ENCODE data around the gene SOCS4. TPM values are rescaled to one million over a fixed set of nuclear protein-coding genes. Genes with fewer than 3 reads are reported as not detected.

SOCS4 gene
- total and polyA plus RNA-seq, 8 donors: 12.7 to 31.8 (median 14.7) TPM

DNA sequence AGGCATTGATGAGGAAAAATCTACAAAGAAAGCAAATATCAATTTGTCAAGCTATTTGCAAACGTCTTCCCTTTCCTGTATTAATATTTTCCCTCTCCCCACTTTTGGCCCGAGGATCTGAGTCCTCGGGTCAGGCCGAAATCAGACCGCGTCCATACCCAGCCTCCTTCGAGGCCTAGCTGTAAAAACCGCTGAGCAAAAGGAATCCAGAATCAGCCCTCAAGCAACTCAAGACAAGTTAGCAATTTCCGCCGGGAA is 24.1 kb downstream of the SOCS4 start:
- DNase-seq: no peak
- TF ChIP-seq CTCF (IDR thresholded peaks at IDR 0.05): no peak
- no peaks in the 10 kb centered on the region for H3K27me3 ChIP-seq
- H3K4me3 ChIP-seq: peak overlapping the region; percentile 74 to 78
- intact Hi-C loops (cut with DNase I): no loop called here
- ATAC-seq: no peak
- H3K36me3 ChIP-seq: peaks cover 0 to 19% of the 10 kb centered on the region in 2 donors
- no peaks in the 10 kb centered on the region for H3K9me3 ChIP-seq
- peak overlapping the region; percentile 97 to 99 for H3K27ac ChIP-seq
- H3K4me1 ChIP-seq: peaks cover 18 to 45% of the 10 kb centered on the region in 2 donors

GRCh38 chr14:55051423-55052268 is 24.6 kb downstream of the SOCS4 start, which contains the start of gene MAPK1IP1L:
TSS of gene MAPK1IP1L (plus strand) at chr14:55051647. CDS start at chr14:55061684, 10,037 bp downstream.
- no peaks in the 10 kb centered on the region for H3K9me3 ChIP-seq
- peak within 1 kb of the TSS; percentile 97 to 99 for H3K27ac ChIP-seq
- H3K36me3 ChIP-seq: peaks cover 0 to 23% of the 10 kb centered on the region in 2 donors
- TF ChIP-seq CTCF (IDR thresholded peaks at IDR 0.05): peak; percentile 100
- intact Hi-C loops (cut with DNase I): no loop called here
- DNase-seq (peak; percentile 92 to 99 (median 96)), ATAC-seq (peak; percentile 99)
- peak within 1 kb of the TSS; percentile 74 to 78 for H3K4me3 ChIP-seq
- peaks cover 18 to 49% of the 10 kb centered on the region in 2 donors for H3K4me1 ChIP-seq
- H3K27me3 ChIP-seq: no peaks in the 10 kb centered on the region

DNA sequence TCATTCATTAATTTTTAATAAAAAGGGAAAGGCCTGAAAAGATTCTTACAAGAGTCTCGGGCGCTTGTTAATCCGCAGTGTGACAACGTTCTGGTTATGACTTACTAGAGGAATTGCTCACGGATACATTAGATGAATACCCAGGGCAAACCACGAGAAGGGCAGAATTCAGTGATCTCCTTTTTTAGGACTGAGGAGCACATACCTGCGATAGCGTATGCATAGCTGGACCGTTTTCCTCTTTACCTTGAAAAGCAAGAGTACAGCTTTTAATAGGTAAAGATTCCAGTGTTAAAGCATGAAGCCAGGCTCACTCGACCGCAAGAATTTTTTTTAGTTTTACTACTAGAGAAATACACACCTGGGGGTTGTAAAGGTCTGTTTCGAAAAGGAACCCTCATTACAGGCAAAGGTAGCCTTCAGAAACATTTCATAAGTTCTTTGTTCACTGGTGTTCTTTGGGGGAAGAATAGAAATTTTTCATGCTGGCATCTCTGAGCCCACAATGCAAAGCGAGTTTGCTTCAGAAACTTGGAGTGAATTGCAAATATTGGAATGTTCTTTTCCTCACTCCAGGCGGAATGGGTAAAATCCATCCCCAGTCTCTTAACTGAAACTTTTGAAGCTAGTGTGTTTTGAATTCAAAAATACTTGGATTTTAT is 25.4 kb downstream of the SOCS4 start:
- intact Hi-C loops (cut with DNase I): no loop called here
- Histone ChIP-seq H3K36me3 (peaks cover 0 to 25% of the 10 kb centered on the region in 2 donors), H3K27me3 (no peaks in the 10 kb centered on the region), H3K27ac (peak overlapping the region; percentile 97 to 99), H3K9me3 (no peaks in the 10 kb centered on the region), H3K4me3 (peak overlapping the region; percentile 74 to 78), H3K4me1 (peaks cover 18 to 49% of the 10 kb centered on the region in 2 donors)
- ATAC-seq (no peak), DNase-seq (peak in 1 of 4 donors; percentile 40)
- no peak for TF ChIP-seq CTCF (IDR thresholded peaks at IDR 0.05)

DNA sequence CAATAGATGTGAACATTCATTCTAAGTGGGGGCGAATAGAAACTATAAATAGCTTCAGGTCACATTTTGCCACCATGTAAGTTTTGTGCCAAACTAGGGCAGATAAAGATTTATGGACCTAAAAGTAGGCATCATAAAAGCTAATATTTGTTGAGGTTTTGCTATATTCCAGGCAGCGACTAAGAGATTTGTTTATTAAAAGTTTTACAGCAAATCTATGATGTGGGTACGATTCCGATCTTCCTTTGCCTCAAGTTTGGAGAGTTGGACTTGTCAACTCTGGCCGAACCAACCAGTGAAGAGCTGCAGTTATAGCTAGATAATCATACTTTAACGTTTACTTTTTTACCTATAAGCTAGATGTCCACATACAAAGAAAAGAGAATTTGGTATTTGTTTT is 26.0 kb downstream of the SOCS4 start:
- intact Hi-C loops (cut with DNase I): no loop called here
- no peak for TF ChIP-seq CTCF (IDR thresholded peaks at IDR 0.05)
- DNase-seq: no peak

DNA sequence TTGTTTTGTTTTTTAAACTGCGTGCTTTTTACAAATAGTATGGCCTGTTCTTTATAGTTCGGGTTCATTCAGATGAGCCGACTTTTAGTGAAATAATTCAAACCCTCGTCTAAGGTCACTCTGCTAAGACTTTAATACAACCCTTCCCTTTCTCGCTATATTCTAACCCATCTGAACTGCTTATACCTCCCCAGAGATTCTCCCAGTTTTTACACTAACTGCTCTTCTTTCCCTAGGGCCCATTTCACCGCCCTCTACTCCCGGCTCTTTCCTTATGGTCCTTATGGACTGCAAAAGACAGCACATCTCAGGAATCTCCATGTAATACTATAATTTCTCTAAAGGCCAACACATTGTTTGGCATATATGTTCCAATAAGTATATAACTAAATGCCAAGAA is 26.5 kb downstream of the SOCS4 start:
- no peaks in the 10 kb centered on the region for H3K9me3 ChIP-seq
- ATAC-seq (no peak), DNase-seq (no peak)
- TF ChIP-seq CTCF (IDR thresholded peaks at IDR 0.05): no peak
- intact Hi-C loops (cut with DNase I): no loop called here
- peak overlapping the region in 1 of 2 donors; percentile 78 for H3K4me3 ChIP-seq
- H3K4me1 ChIP-seq: peaks cover 18 to 49% of the 10 kb centered on the region in 2 donors
- no peak overlapping the region for H3K27ac ChIP-seq
- no peaks in the 10 kb centered on the region for H3K27me3 ChIP-seq
- peaks cover 0 to 36% of the 10 kb centered on the region in 2 donors for H3K36me3 ChIP-seq

More for the DNA sequence above, 26.0 kb downstream of the SOCS4 start:
- Histone ChIP-seq H3K4me1 (peaks cover 18 to 49% of the 10 kb centered on the region in 2 donors), H3K27ac (peak overlapping the region in 1 of 2 donors; percentile 99), H3K4me3 (peak overlapping the region; percentile 74 to 78), H3K9me3 (no peaks in the 10 kb centered on the region), H3K36me3 (peaks cover 0 to 31% of the 10 kb centered on the region in 2 donors), H3K27me3 (no peaks in the 10 kb centered on the region)
- ATAC-seq: no peak
